Sigmoid colon (tissue), 4 donors: ENCODE measurements around the gene GREB1.

ENCODE experiments used
- EP300 ChIP-seq, 4 donors: sonication (generic); formaldehyde crosslinking; IDR thresholded peaks; one replicate each; pipeline ENCODE4 v1.6.1; 2017; ENCODE audit warnings: antibody characterized with exemption in 4 of 4
- POLR2A ChIP-seq, 2 donors: fragments of 450-650 bp; IDR thresholded peaks; one replicate each; pipeline ENCODE4 v1.6.1; 2016; ENCODE audit warnings: antibody characterized with exemption in 2 of 2, mild to moderate bottlenecking in 2 of 2, moderate library complexity in 2 of 2
- TF ChIP-seq, protein P1 (sequence below), 4 experiments: fragments of 450-650 bp in 3 of 4; fragments of 200-600 bp in 1 of 4; IDR thresholded peaks; one replicate each; pipeline ENCODE4 v1.5.1; 2016 to 2019; ENCODE audit warnings: antibody characterized with exemption in 4 of 4, mild to moderate bottlenecking in 3 of 4, moderate library complexity in 2 of 4

DNA sequence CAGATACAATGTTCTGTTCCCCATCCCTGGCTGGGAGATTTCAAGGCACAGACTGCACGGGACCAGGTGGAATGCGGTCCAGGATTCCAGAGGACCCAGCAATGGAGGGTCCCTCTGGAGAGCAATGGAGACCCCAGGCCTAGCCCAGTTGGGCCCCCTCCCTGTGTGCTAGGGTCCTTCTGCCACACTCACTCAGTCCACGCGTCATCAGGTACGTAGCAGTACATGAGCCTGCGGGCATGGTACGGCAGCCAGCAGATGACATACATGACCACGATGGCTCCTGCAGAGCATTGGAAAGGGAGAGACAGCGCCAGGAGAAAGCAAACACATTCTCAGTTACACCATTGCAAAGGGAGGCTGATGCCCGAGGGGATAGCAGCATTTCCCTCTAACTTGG, 126.0 kb downstream of the GREB1 start:
- TF ChIP-seq POLR2A (IDR thresholded peaks at IDR 0.05) (no peak), EP300 (IDR thresholded peaks at IDR 0.05) (no peak)
- TF ChIP-seq, protein P1, sequence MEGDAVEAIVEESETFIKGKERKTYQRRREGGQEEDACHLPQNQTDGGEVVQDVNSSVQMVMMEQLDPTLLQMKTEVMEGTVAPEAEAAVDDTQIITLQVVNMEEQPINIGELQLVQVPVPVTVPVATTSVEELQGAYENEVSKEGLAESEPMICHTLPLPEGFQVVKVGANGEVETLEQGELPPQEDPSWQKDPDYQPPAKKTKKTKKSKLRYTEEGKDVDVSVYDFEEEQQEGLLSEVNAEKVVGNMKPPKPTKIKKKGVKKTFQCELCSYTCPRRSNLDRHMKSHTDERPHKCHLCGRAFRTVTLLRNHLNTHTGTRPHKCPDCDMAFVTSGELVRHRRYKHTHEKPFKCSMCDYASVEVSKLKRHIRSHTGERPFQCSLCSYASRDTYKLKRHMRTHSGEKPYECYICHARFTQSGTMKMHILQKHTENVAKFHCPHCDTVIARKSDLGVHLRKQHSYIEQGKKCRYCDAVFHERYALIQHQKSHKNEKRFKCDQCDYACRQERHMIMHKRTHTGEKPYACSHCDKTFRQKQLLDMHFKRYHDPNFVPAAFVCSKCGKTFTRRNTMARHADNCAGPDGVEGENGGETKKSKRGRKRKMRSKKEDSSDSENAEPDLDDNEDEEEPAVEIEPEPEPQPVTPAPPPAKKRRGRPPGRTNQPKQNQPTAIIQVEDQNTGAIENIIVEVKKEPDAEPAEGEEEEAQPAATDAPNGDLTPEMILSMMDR (IDR thresholded peaks at IDR 0.05): no peak
